ENCODE results near the gene AFG1L. TPM values are rescaled to one million over a fixed set of nuclear protein-coding genes. Genes with fewer than 3 reads are reported as not detected.

Gene AFG1L
- polyA plus RNA-seq, 3 donors from 2014 or later, result 4.1 to 5.4 TPM; not detected in 1

- Mint-ChIP-seq H3K27ac (no peak overlapping the region), H3K36me3 (peaks cover 2 to 14% (median 13%) of the 10 kb centered on the region in 3 donors), H3K9me3 (peaks cover 2 to 13% (median 5%) of the 10 kb centered on the region in 6 donors), H3K27me3 (ENCODE audit: low read depth in 3 of 3) (peaks cover 0 to 2% (median 0%) of the 10 kb centered on the region in 3 donors), H3K4me3 (no peak overlapping the region), H3K4me1 (no peaks in the 10 kb centered on the region)
- DNase-seq, result no peak
These were observed 122.2 kb downstream of the AFG1L start for GRCh38 chr6:108417027-108417426.

- H3K4me3 Mint-ChIP-seq, result no peak overlapping the region
These were observed 124.6 kb downstream of the AFG1L start for GRCh38 chr6:108419474-108419873.

GRCh38 chr6:108419934-108420609 is 125.2 kb downstream of the AFG1L start:
- Mint-ChIP-seq H3K36me3 (no peaks in the 10 kb centered on the region), H3K4me3 (no peak overlapping the region), H3K9me3 (peaks cover 0 to 2% (median 0%) of the 10 kb centered on the region in 6 donors), H3K4me1 (no peaks in the 10 kb centered on the region), H3K27me3 (ENCODE audit: low read depth in 3 of 3) (peaks cover 0 to 1% (median 0%) of the 10 kb centered on the region in 3 donors), H3K27ac (no peak overlapping the region)
- DNase-seq, result no peak

More at GRCh38 chr6:108419474-108419873, 124.6 kb downstream of the AFG1L start:
- no peak for DNase-seq
- Mint-ChIP-seq H3K27me3 (ENCODE audit: low read depth in 3 of 3) (peaks cover 0 to 1% (median 0%) of the 10 kb centered on the region in 3 donors), H3K9me3 (peaks cover 0 to 2% (median 0%) of the 10 kb centered on the region in 6 donors), H3K27ac (no peak overlapping the region), H3K4me1 (no peaks in the 10 kb centered on the region), H3K36me3 (no peaks in the 10 kb centered on the region)

DNA sequence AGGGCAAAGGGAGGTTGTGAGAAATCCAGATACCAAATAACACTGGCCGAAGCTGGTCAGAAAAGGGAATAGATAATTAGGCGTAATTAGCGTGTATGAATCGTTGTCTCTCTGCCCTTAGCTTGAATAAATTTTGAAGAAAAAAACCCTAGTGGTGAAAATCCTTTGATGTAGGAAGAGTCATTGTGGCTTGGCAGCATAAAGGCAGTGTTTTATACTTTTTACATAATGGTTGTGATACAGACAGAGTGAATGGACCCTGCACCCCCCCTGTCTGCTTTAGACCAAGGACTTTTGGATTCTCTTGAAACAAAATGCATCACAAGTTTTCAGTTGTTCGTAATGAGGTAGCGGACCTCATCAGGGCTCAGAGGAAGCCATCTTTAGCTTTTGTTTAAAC is 126.5 kb downstream of the AFG1L start:
- Mint-ChIP-seq H3K27ac (no peak overlapping the region), H3K27me3 (ENCODE audit: low read depth in 3 of 3) (peaks cover 0 to 1% (median 0%) of the 10 kb centered on the region in 3 donors), H3K36me3 (no peaks in the 10 kb centered on the region), H3K4me3 (no peak overlapping the region), H3K4me1 (no peaks in the 10 kb centered on the region), H3K9me3 (no peaks in the 10 kb centered on the region)
- no peak for DNase-seq

DNA sequence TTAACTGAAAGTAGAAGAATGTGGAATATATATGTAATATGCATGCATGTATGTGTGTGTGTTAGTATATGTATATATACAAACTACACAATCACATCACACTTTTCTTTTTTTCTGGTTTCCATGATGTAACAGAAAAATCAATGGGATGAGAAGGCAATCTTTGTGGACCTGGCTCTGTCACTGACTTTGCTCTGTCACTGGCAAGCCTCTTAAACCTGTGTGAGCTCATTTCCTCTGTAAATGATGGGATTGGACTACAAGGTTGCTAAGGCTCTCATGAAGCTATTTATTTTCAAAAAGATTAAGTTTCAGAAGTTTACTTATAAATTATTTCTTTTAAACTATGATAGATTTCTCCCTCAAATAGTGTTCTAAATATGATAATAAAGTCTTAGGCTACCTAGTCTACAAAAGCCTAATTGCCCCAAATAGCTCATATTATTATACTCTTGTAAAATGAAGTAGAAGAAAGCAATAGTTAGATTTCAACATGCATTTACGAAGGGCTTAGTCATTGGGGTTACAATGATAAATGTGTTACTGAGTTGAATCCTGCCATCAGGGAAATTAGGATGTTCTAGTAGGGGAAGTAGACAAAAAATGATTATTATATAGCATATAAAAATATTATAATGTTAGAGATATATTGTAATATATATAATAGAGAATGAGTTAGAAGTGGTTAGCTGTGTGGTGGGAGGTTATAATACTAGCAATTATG is 129.3 kb downstream of the AFG1L start:
- DNase-seq, result no peak
- H3K36me3 Mint-ChIP-seq, result peaks cover 0 to 3% (median 0%) of the 10 kb centered on the region in 3 donors
- no peak overlapping the region for H3K4me3 Mint-ChIP-seq
- no peak overlapping the region for H3K27ac Mint-ChIP-seq
- H3K4me1 Mint-ChIP-seq, result no peaks in the 10 kb centered on the region
- peaks cover 0 to 1% (median 0%) of the 10 kb centered on the region in 3 donors for H3K27me3 Mint-ChIP-seq (ENCODE audit: low read depth in 3 of 3)
- H3K9me3 Mint-ChIP-seq, result no peaks in the 10 kb centered on the region

- no peak for DNase-seq
- H3K36me3 Mint-ChIP-seq, result peaks cover 0 to 3% (median 0%) of the 10 kb centered on the region in 3 donors
- H3K27me3 Mint-ChIP-seq (ENCODE audit: low read depth in 3 of 3), result peaks cover 0 to 1% (median 0%) of the 10 kb centered on the region in 3 donors
- H3K9me3 Mint-ChIP-seq, result no peaks in the 10 kb centered on the region
- no peak overlapping the region for H3K27ac Mint-ChIP-seq
- H3K4me3 Mint-ChIP-seq, result no peak overlapping the region
- H3K4me1 Mint-ChIP-seq, result no peaks in the 10 kb centered on the region
These were observed 130.6 kb downstream of the AFG1L start for GRCh38 chr6:108425428-108425827.

DNA sequence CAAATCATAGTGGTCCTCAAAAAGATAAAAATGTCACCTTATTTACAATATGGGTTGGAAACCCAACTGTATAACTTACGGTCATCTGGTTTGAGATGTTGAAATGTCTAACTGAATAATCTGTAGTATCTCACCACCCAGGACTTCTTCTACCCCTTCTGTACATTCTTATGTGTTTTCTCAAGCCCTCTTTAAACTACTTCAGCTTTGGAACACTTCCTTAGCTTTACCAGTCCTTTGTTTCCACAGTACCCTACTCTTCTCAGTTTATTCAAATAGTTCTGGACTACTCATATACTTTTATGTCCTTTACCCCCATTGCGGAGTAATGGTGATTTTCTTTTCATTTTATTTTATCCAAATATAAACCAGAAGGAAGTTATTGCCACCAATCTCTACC is 137.3 kb downstream of the AFG1L start:
- H3K4me3 Mint-ChIP-seq, result no peak overlapping the region
- no peaks in the 10 kb centered on the region for H3K9me3 Mint-ChIP-seq
- DNase-seq, result no peak
- H3K36me3 Mint-ChIP-seq, result peaks cover 3 to 8% (median 4%) of the 10 kb centered on the region in 3 donors
- peaks cover 2 to 3% (median 2%) of the 10 kb centered on the region in 3 donors for H3K27me3 Mint-ChIP-seq (ENCODE audit: low read depth in 3 of 3)
- no peak overlapping the region for H3K27ac Mint-ChIP-seq
- H3K4me1 Mint-ChIP-seq, result peaks cover 0 to 6% of the 10 kb centered on the region in 2 donors

GRCh38 chr6:108432792-108433191 is 137.9 kb downstream of the AFG1L start:
- H3K36me3 Mint-ChIP-seq, result peaks cover 3 to 8% (median 4%) of the 10 kb centered on the region in 3 donors
- no peak overlapping the region for H3K27ac Mint-ChIP-seq
- peaks cover 0 to 6% of the 10 kb centered on the region in 2 donors for H3K4me1 Mint-ChIP-seq
- no peaks in the 10 kb centered on the region for H3K9me3 Mint-ChIP-seq
- peaks cover 2 to 3% (median 2%) of the 10 kb centered on the region in 3 donors for H3K27me3 Mint-ChIP-seq (ENCODE audit: low read depth in 3 of 3)
- no peak overlapping the region for H3K4me3 Mint-ChIP-seq
- no peak for DNase-seq

GRCh38 chr6:108434222-108434621 is 139.4 kb downstream of the AFG1L start:
- Mint-ChIP-seq H3K36me3 (peaks cover 3 to 9% (median 4%) of the 10 kb centered on the region in 3 donors), H3K27me3 (ENCODE audit: low read depth in 3 of 3) (peaks cover 2 to 3% (median 2%) of the 10 kb centered on the region in 3 donors), H3K27ac (no peak overlapping the region), H3K9me3 (no peaks in the 10 kb centered on the region), H3K4me3 (no peak overlapping the region), H3K4me1 (peaks cover 0 to 6% of the 10 kb centered on the region in 2 donors)
- no peak for DNase-seq

DNA sequence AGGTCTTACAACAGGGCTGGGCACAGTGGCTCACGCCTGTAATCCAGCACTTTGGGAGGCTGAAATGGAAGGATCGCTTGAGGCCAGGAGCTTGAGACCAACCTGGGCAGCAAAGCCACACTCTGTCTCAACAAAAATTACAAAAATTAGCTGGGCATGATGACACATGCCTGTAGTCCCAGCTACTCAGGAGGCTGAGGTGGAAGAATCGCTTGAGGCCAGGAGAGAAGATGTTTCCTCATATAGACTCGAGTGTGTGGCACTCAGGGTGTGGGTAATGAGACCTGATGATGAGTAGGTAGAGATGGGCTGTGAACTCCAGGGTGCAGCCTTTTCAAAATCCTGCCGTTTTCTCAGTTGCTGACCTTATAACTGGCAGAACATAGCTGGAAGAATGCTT is 140.5 kb downstream of the AFG1L start:
- no peak overlapping the region for H3K4me3 Mint-ChIP-seq

GRCh38 chr6:108436771-108437170 is 141.9 kb downstream of the AFG1L start:
- Mint-ChIP-seq H3K36me3 (peaks cover 3 to 9% (median 4%) of the 10 kb centered on the region in 3 donors), H3K27ac (no peak overlapping the region), H3K9me3 (no peaks in the 10 kb centered on the region), H3K27me3 (ENCODE audit: low read depth in 3 of 3) (peaks cover 2 to 6% (median 2%) of the 10 kb centered on the region in 3 donors), H3K4me3 (no peak overlapping the region), H3K4me1 (peaks cover 0 to 6% of the 10 kb centered on the region in 2 donors)
- no peak for DNase-seq

More for the DNA sequence above, 140.5 kb downstream of the AFG1L start:
- Mint-ChIP-seq H3K27me3 (ENCODE audit: low read depth in 3 of 3) (peaks cover 2 to 3% (median 2%) of the 10 kb centered on the region in 3 donors), H3K36me3 (peaks cover 3 to 9% (median 4%) of the 10 kb centered on the region in 3 donors), H3K9me3 (no peaks in the 10 kb centered on the region), H3K27ac (no peak overlapping the region), H3K4me1 (peaks cover 0 to 6% of the 10 kb centered on the region in 2 donors)
- no peak for DNase-seq

DNA sequence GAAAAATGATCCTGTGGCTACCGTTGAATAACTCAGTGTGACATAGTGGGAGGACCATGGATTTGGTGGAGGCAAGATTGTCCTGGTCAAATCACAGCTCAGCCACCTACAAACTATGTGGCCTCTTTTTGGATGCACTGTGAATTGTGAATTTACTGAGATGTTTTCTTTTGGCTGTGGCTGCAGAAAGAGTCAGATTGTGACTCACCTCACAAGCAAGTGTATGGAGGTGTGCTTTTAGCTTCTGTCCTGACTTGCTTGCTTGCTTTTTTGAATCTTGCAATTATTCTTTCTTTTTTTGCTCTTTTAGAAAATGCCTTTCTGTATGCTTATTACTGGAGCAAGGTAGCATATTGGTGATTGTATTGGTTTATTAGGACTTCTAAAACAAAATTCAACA is 143.0 kb downstream of the AFG1L start:
- H3K36me3 Mint-ChIP-seq, result peaks cover 0 to 4% (median 4%) of the 10 kb centered on the region in 3 donors
- no peaks in the 10 kb centered on the region for H3K9me3 Mint-ChIP-seq
- H3K27ac Mint-ChIP-seq, result no peak overlapping the region
- peaks cover 2 to 6% (median 2%) of the 10 kb centered on the region in 3 donors for H3K27me3 Mint-ChIP-seq (ENCODE audit: low read depth in 3 of 3)
- no peak for DNase-seq
- H3K4me3 Mint-ChIP-seq, result no peak overlapping the region
- H3K4me1 Mint-ChIP-seq, result peaks cover 0 to 4% of the 10 kb centered on the region in 2 donors

DNA sequence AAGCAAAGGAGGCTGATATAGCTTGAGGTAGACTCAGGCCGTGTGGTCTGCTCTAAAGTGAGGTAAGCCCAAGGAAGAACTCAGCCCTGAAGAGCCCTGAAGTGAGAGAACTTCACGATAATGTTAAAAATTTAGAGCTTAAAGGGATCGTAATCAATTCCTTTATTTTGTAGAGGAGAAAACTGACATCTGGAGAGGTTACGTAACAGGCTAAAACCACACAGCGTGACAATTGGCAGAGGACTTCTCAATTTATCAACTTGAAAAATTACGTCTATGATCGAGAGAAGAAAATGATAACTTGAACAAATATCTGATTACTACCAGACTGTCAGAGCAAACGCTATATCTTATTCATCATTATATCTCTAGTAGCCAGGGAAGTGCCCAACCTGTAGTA is 144.1 kb downstream of the AFG1L start:
- Mint-ChIP-seq H3K4me3 (no peak overlapping the region), H3K36me3 (peaks cover 0 to 11% (median 11%) of the 10 kb centered on the region in 3 donors), H3K27ac (no peak overlapping the region), H3K9me3 (no peaks in the 10 kb centered on the region), H3K27me3 (ENCODE audit: low read depth in 3 of 3) (peaks cover 2% of the 10 kb centered on the region in 3 donors), H3K4me1 (no peaks in the 10 kb centered on the region)
- no peak for DNase-seq

- no peak for DNase-seq
- peaks cover 0 to 2% (median 1%) of the 10 kb centered on the region in 3 donors for H3K27me3 Mint-ChIP-seq (ENCODE audit: low read depth in 3 of 3)
- no peaks in the 10 kb centered on the region for H3K9me3 Mint-ChIP-seq
- H3K4me3 Mint-ChIP-seq, result no peak overlapping the region
- peaks cover 0 to 13% (median 10%) of the 10 kb centered on the region in 3 donors for H3K36me3 Mint-ChIP-seq
- H3K27ac Mint-ChIP-seq, result no peak overlapping the region
- no peaks in the 10 kb centered on the region for H3K4me1 Mint-ChIP-seq
These were observed 146.3 kb downstream of the AFG1L start for GRCh38 chr6:108441141-108441540.

Data from immature natural killer cell (primary cell).